NOMO-1 treated with dmso at 0.1 percent for 144 hours (cell line): ENCODE results near the gene HSPA1L.
A peak's percentile ranks its signal among the peaks of the same experiment; 100 is the strongest.
"Not testable (repeated sequence)": the region's sequence is repeated elsewhere in the genome, so short reads cannot be mapped to it uniquely, and the experiment has no call there.

Experiments
- DNase-seq: peaks from one replicate; lab custom pipeline; 2025; ENCODE audit not compliant: unreplicated experiment; lab: John Stamatoyannopoulos, UW

HSPA1L gene

GRCh38 chr6:31815025-31815838, at the start of gene HSPA1L, which contains the start of gene HSPA1A:
Gene HSPA1L (minus strand): TSS chr6:31815283. CDS start chr6:31811972, 3,311 bp downstream.
Gene HSPA1A (plus strand): TSS chr6:31815543. CDS start chr6:31815757, 214 bp downstream.
- peak; percentile 54 for DNase-seq

- DNase-seq = no peak
Measured at GRCh38 chr6:31864818-31865204, 49.7 kb upstream of the HSPA1L start.

GRCh38 chr6:31864123-31864562, 49.1 kb upstream of the HSPA1L start:
- DNase-seq = not testable (repeated sequence)

DNA sequence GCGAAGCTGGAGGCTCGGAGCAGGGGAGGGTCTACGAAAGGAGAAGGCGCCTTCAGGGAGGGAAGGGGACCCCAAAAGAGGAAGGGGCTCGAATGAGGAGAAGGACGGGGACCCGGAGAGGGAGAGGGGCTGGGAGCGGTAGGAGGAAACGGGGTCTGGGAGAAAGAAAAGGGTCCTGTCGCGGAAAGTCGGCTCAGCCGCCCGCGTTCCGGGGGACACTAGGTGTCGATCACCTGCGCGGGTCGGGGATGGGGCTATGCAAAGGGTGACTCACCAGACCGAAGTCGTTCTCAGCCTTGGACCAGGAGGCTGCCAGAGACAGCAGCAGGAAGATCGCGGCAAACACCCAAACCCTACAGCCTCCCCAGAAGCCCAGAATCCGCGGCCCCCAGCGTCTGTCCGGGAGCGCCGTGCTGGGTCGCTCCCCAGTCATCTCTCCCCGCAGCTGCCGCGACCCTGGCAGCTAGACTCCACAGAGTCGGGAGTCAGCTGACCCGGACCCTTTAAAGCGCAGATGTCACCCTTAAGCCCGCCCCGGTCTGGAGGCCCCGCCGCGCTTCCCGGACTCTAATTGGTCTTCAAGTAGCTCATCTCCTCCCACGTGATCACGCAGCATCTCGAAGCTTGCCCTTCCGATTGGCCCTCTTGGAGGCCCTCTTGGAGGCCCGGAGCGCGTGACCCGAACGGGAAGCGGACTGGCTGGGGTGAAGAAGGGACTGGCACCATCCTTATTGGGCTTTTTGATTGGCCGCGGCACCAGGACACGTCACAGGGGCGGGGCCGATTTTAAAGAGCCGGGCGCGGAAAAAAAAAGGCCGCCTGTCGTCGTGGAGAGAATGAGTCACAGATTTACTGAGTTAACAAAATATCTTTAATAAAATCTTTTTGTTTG, 47.5 kb upstream of the HSPA1L start, which contains the start of gene NEU1:
TSS of gene NEU1 (minus strand) at position 478 of the 892 bp plus-strand sequence. CDS start at position 433, 45 bp downstream.
- peak; percentile 100 for DNase-seq

- DNase-seq = no peak
Measured at GRCh38 chr6:31861919-31862343, 46.8 kb upstream of the HSPA1L start.

DNA sequence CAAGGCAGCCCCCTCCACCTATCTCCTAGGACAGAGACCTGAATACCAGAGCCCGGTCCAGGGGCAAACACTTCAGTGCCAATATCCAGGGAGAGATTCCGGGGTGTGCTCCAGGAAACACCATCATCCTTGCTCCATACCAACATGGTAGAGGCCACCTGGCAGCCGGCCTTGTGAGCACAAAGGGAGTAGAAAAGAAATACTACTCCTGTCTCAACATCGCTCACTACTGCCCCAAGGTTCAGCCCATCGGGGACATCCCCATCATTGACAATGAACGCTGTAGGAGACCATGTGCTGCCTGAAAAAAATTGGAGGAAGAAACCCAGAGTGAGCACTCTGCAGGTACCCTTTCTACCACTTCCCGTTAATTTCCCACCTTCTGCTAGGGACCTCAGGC, 46.1 kb upstream of the HSPA1L start:
- DNase-seq = no peak

GRCh38 chr6:31860349-31860748, 45.3 kb upstream of the HSPA1L start:
- no peak for DNase-seq

GRCh38 chr6:31859923-31860322, 44.8 kb upstream of the HSPA1L start:
- DNase-seq = no peak

GRCh38 chr6:31858707-31859106, 43.6 kb upstream of the HSPA1L start:
- DNase-seq = no peak

GRCh38 chr6:31857774-31858173, 42.7 kb upstream of the HSPA1L start:
- not testable (repeated sequence) for DNase-seq

GRCh38 chr6:31851980-31852718, 37.1 kb upstream of the HSPA1L start:
- DNase-seq = not testable (repeated sequence)

- no peak for DNase-seq
Measured at GRCh38 chr6:31851485-31851832, 36.4 kb upstream of the HSPA1L start.

GRCh38 chr6:31850765-31851484, 35.8 kb upstream of the HSPA1L start:
- DNase-seq = no peak

- DNase-seq = no peak
Measured at GRCh38 chr6:31847276-31847978, 32.3 kb upstream of the HSPA1L start.

DNA sequence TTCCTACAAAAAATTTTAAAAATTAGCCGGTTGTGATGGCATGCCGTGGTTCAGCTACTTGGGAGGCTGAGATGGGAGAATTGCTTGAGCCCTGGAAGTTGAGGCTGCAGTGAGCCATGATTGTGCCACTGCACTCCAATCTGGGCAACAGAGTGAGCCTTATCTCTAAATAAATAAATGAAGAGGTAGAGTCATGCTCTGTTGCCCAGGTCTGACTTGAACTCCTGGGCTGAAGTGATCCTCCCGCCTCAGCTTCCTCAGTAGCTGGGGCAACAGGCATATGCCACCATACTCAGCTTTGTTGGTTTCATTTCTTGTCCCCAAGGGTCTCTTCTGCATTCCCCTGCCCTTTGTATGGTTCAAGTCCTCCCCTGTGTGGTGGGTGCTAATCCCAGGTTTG, 29.4 kb upstream of the HSPA1L start:
- DNase-seq = no peak

DNA sequence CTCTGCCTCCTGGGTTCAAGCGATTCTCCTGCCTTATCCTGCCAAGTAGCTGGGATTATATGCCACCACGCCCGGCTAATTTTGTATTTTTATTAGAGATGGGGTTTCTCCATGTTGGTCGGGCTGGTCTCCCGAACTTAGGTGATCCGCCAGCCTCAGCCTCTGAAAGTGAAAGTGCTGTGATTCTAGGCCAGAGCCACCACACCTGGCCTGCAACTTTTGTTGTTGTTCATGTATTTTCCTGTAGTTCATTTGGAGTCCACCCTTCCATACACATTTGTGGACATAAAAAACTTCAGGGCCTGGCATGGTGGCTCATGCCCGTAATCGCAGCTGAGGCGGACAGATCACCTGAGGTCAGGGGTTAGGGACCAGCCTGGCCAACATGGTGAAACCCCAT, 27.0 kb upstream of the HSPA1L start:
- no peak for DNase-seq

- DNase-seq = not testable (repeated sequence)
Measured at GRCh38 chr6:31839779-31840126, 24.7 kb upstream of the HSPA1L start.

DNA sequence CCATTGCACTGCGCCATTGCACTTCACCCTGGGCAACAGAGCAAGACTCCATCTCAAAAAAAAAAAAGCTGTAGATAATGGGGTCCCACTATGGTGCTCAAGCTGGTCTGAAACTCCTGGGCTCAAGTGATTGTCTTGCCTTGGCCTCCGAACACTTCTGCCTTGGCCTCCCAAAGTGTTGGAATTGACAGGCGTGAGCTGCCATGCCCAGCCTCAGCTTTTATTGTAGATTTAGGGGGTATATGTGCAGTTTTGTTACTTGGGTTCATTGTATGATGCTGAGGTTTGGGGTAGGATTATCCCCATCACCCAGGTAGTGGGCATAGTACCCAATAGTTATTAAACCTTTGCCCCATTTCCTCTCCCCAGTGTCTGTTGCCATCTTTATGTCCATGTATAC, 23.9 kb upstream of the HSPA1L start:
- no peak for DNase-seq

DNA sequence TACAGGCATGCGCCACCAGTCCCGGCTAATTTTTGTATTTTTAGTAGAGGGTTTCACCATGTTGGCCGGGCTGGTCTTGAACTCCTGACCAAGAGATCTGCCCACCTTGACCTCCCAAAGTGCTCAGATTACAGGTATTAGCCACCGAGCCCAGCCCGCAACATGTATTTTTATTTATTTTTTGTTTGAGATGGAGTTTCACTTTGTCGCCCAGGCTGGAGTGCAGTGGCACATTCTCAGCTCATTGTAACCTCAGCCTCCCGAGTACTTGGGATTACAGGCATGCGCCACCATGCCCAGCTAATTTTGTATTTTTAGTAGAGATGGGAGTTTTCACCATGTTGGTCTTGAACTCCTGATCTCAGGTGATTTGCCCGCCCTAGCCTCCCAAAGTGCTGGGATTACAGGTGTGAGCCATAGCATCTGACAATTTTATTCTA, 23.1 kb upstream of the HSPA1L start:
- DNase-seq = not testable (repeated sequence)
